CD14-positive monocyte (primary cell): Measurements from ENCODE around the gene CAPZA3. TPM values are rescaled to one million over a fixed set of nuclear protein-coding genes. Genes with fewer than 3 reads are reported as not detected.

Experiments used
- DNase-seq, 3 donors: peaks; one replicate each; pipeline ENCODE4 v3.0.0-alpha.2; 2011 to 2022
- H2AFZ ChIP-seq: 2 replicates; pipeline ENCODE4 v1.6.0; 2012; ENCODE audit warnings: mild to moderate bottlenecking, low read depth, low read length, inconsistent platforms; ENCODE audit not compliant: insufficient read depth, poor library complexity, severe bottlenecking
- H3K27ac ChIP-seq, 2 donors: 1 replicate in 1 of 2; 2 replicates in 1 of 2; pipeline ENCODE4 v1.5.1; 2012 to 2013; ENCODE audit warnings: low read length in 2 of 2, control low read depth in 1 of 2, inconsistent platforms in 1 of 2, low read depth in 1 of 2, mild to moderate bottlenecking in 1 of 2
- H3K27me3 ChIP-seq, 2 donors: one replicate each; pipeline versions ENCODE4 v1.6.0 to v1.6.1; 2011 to 2013; ENCODE audit warnings: low read length in 2 of 2; ENCODE audit not compliant: control insufficient read depth in 2 of 2, insufficient read depth in 2 of 2
- H3K36me3 ChIP-seq, 2 donors: replicated peaks in 1 of 2; 1 replicate in 1 of 2; 2 replicates in 1 of 2; pipeline versions ENCODE4 v1.5.1 to v1.6.1; 2012 to 2013; ENCODE audit warnings: low read length in 2 of 2, control low read depth in 1 of 2, inconsistent platforms in 1 of 2, mild to moderate bottlenecking in 1 of 2; ENCODE audit not compliant: insufficient read depth in 2 of 2, control insufficient read depth in 1 of 2
- H3K4me1 ChIP-seq, 2 donors: 1 replicate in 1 of 2; 2 replicates in 1 of 2; pipeline versions ENCODE4 v1.5.1 to v1.6.1; 2012 to 2013; ENCODE audit warnings: low read length in 2 of 2, control low read depth in 1 of 2, inconsistent platforms in 1 of 2, mild to moderate bottlenecking in 1 of 2, moderate library complexity in 1 of 2; ENCODE audit not compliant: insufficient read depth in 2 of 2, control insufficient read depth in 1 of 2
- H3K4me2 ChIP-seq: replicated peaks from 2 replicates; pipeline ENCODE3; 2012; ENCODE audit warnings: low read length, moderate library complexity, mild to moderate bottlenecking; ENCODE audit not compliant: poor library complexity, severe bottlenecking; ENCODE audit errors: extremely low read depth
- H3K4me3 ChIP-seq, 3 experiments: fragments of 200-600 bp in 1 of 3; sonication (generic) in 1 of 3; replicated peaks in 1 of 3; 1 replicate in 2 of 3; 2 replicates in 1 of 3; pipeline ENCODE4 v1.5.1; 2011 to 2013; ENCODE audit warnings: low read length in 3 of 3, mild to moderate bottlenecking in 3 of 3, control low read depth in 2 of 3, low read depth in 2 of 3, inconsistent platforms in 1 of 3, moderate library complexity in 1 of 3
- H3K79me2 ChIP-seq: 2 replicates; pipeline ENCODE4 v1.6.0; 2012; ENCODE audit warnings: mild to moderate bottlenecking, control low read depth, inconsistent platforms, low read length, moderate library complexity; ENCODE audit not compliant: insufficient read depth
- H3K9ac ChIP-seq: 2 replicates; pipeline ENCODE4 v1.6.0; 2017; ENCODE audit warnings: low read length, mild to moderate bottlenecking; ENCODE audit not compliant: insufficient read depth, poor library complexity, severe bottlenecking
- H3K9me3 ChIP-seq, 2 donors: replicated peaks in 1 of 2; 1 replicate in 1 of 2; 2 replicates in 1 of 2; pipeline versions ENCODE4 v1.5.1 to v1.6.1; 2012 to 2013; ENCODE audit warnings: low read length in 2 of 2, control low read depth in 1 of 2; ENCODE audit not compliant: control insufficient read depth in 1 of 2, insufficient read depth in 1 of 2
- H4K20me1 ChIP-seq: 2 replicates; pipeline ENCODE4 v1.6.0; 2012; ENCODE audit warnings: mild to moderate bottlenecking, low read length, control low read depth, moderate library complexity; ENCODE audit not compliant: insufficient read depth
- H3K27ac Mint-ChIP-seq, 7 donors: one replicate each; pipeline ENCODE4 v1.8.0; 2020; ENCODE audit warnings: mild to moderate bottlenecking in 7 of 7, mixed read lengths in 7 of 7, moderate library complexity in 6 of 7, inconsistent platforms in 2 of 7
- H3K27me3 Mint-ChIP-seq, 3 donors: one replicate each; pipeline ENCODE4 v1.8.0; 2021 to 2022; ENCODE audit warnings: low read depth in 3 of 3, mild to moderate bottlenecking in 3 of 3, mixed read lengths in 3 of 3, moderate library complexity in 3 of 3, inconsistent platforms in 1 of 3
- H3K36me3 Mint-ChIP-seq, 2 donors: one replicate each; pipeline ENCODE4 v1.8.0; 2020; ENCODE audit warnings: mixed read lengths in 2 of 2, inconsistent platforms in 1 of 2, mild to moderate bottlenecking in 1 of 2
- H3K4me1 Mint-ChIP-seq: one replicate; pipeline ENCODE4 v1.8.0; 2020; ENCODE audit warnings: mild to moderate bottlenecking, mixed read lengths
- H3K4me3 Mint-ChIP-seq, 2 donors: one replicate each; pipeline ENCODE4 v1.8.0; 2020; ENCODE audit warnings: mild to moderate bottlenecking in 2 of 2, mixed read lengths in 2 of 2, moderate library complexity in 1 of 2
- H3K9me3 Mint-ChIP-seq, 7 donors: one replicate each; pipeline ENCODE4 v1.8.0; 2020 to 2022; ENCODE audit warnings: mixed read lengths in 7 of 7, mild to moderate bottlenecking in 6 of 7, moderate library complexity in 6 of 7, inconsistent platforms in 2 of 7
- WGBS: methylation state at CpG from one replicate; pipeline ENCODE4 v1.1.5; 2013; ENCODE audit warnings: missing lambda C conversion rate; ENCODE audit not compliant: insufficient coverage; 5-methylcytosine and 5-hydroxymethylcytosine counted together
- intact Hi-C, 2 donors: fragments of 100-400 bp; cut with micrococcal nuclease; formaldehyde crosslinking; loops; one replicate each; pipeline versions ENCODE4 v1.15.0 to v1.15.1; 2023
- polyA plus RNA-seq, 3 donors: library from polyadenylated mRNA; depleted of rRNA in 1 of 3; unstranded in 2 of 3; stranded (reverse) in 1 of 3; fragments of 300-500 nt in 2 of 3; fragments of >200 nt in 1 of 3; fragmentation: Illumina TruSeq in 2 of 3; gene quantifications; 1 replicate in 2 of 3; 2 replicates in 1 of 3; pipeline ENCODE4 v1.2.3, GENCODE V29; 2012 to 2021
- TF ChIP-seq, protein P1 (sequence below): fragments of 200-600 bp; IDR thresholded peaks from one replicate; pipeline ENCODE4 v1.8.0; 2022; ENCODE audit warnings: antibody characterized with exemption, mild to moderate bottlenecking

Gene CAPZA3
- polyA plus RNA-seq, 3 donors: not detected

DNA sequence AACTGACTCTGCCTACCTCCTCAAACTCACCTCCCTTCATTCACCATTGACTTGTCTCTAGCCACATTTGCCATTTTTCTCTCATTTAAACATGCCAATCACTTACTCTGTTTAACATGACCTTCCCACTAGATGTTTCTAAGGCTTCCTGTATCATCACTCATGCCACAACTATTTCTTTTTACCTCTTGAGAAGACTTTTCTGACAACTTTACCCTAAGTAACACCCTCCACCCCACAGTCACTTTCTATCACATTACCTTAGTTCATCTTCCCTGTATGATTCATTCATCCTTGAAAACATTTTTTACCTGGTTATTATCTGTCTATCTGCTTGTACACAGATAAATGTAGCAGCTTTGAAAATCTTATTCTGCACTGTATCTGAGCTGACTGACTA, 19.5 kb upstream of the CAPZA3 start:
- H3K79me2 ChIP-seq: no peaks in the 10 kb centered on the region
- TF ChIP-seq, protein P1, sequence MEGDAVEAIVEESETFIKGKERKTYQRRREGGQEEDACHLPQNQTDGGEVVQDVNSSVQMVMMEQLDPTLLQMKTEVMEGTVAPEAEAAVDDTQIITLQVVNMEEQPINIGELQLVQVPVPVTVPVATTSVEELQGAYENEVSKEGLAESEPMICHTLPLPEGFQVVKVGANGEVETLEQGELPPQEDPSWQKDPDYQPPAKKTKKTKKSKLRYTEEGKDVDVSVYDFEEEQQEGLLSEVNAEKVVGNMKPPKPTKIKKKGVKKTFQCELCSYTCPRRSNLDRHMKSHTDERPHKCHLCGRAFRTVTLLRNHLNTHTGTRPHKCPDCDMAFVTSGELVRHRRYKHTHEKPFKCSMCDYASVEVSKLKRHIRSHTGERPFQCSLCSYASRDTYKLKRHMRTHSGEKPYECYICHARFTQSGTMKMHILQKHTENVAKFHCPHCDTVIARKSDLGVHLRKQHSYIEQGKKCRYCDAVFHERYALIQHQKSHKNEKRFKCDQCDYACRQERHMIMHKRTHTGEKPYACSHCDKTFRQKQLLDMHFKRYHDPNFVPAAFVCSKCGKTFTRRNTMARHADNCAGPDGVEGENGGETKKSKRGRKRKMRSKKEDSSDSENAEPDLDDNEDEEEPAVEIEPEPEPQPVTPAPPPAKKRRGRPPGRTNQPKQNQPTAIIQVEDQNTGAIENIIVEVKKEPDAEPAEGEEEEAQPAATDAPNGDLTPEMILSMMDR: no peak
- intact Hi-C loops: no loop called here
- H3K9ac ChIP-seq: no peak overlapping the region
- no peaks in the 10 kb centered on the region for H3K4me1 Mint-ChIP-seq
- no peak overlapping the region for H3K27ac ChIP-seq
- no peaks in the 10 kb centered on the region for H3K9me3 ChIP-seq
- H3K36me3 ChIP-seq: no peaks in the 10 kb centered on the region
- no peak overlapping the region for H2AFZ ChIP-seq
- peaks cover 0 to 2% (median 0%) of the 10 kb centered on the region in 3 donors for H3K27me3 Mint-ChIP-seq
- no peaks in the 10 kb centered on the region for H4K20me1 ChIP-seq
- H3K4me1 ChIP-seq: no peaks in the 10 kb centered on the region
- H3K36me3 Mint-ChIP-seq: no peaks in the 10 kb centered on the region
- DNase-seq: no peak
- H3K27me3 ChIP-seq: no peaks in the 10 kb centered on the region
- no peak overlapping the region for H3K4me2 ChIP-seq
- no peak overlapping the region for H3K27ac Mint-ChIP-seq
- no peak overlapping the region for H3K4me3 ChIP-seq
- H3K9me3 Mint-ChIP-seq: peaks cover 0 to 7% (median 0%) of the 10 kb centered on the region in 7 donors
- H3K4me3 Mint-ChIP-seq: no peak overlapping the region

DNA sequence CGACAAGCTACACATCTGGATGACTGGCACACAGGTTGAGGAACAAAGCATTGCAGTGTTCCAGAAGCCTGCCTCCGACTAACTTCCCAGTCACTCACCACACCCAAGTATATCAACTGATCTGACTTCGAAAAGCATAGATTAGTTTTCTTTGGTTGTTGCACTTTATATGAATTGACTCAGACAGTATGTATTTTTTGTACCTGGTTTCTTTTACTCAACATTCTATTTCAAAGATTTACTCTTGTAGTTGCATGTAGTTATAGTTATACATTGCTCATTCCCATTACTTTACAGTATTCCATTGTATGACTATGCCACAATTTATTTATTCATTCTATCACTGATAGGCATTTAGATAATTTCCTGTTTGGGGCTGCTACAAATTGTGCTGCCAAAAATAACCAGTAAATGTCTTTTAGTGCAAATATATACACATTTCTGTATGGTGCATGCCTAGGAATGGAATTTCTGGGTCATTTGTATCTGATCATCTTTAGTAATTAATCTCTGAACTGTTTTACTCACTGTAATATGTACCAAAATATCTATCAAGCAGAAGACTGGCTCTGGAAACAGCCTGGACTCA, 17.9 kb upstream of the CAPZA3 start:
- no peak overlapping the region for H3K27ac ChIP-seq

More for the DNA sequence above, 17.9 kb upstream of the CAPZA3 start:
- no peak overlapping the region for H3K4me3 ChIP-seq
- H3K4me1 Mint-ChIP-seq: no peaks in the 10 kb centered on the region
- no peaks in the 10 kb centered on the region for H3K4me1 ChIP-seq
- DNase-seq: no peak
- no CpG with 5 or more reads among the region's 3 CpGs for WGBS
- TF ChIP-seq, protein P1: no peak
- no peak overlapping the region for H3K27ac Mint-ChIP-seq
- H3K36me3 ChIP-seq: no peaks in the 10 kb centered on the region
- no peak overlapping the region for H3K9ac ChIP-seq
- no peaks in the 10 kb centered on the region for H3K9me3 ChIP-seq
- H4K20me1 ChIP-seq: no peaks in the 10 kb centered on the region
- H3K27me3 Mint-ChIP-seq: peaks cover 0 to 2% (median 0%) of the 10 kb centered on the region in 3 donors
- no peak overlapping the region for H2AFZ ChIP-seq
- intact Hi-C loops: no loop called here
- no peak overlapping the region for H3K4me2 ChIP-seq
- peaks cover 0 to 7% (median 2%) of the 10 kb centered on the region in 7 donors for H3K9me3 Mint-ChIP-seq
- H3K4me3 Mint-ChIP-seq: no peak overlapping the region
- H3K36me3 Mint-ChIP-seq: no peaks in the 10 kb centered on the region
- H3K79me2 ChIP-seq: no peaks in the 10 kb centered on the region
- no peaks in the 10 kb centered on the region for H3K27me3 ChIP-seq
